GM12875 (cell line): ENCODE results near the gene PIGQ.

ENCODE experiments used
- H3K4me3 ChIP-seq: one replicate; pipeline ENCODE4 v1.5.1; 2011; ENCODE audit warnings: low read depth, low read length, control low read depth
- TF ChIP-seq, protein P1 (sequence below): IDR thresholded peaks from 2 replicates; pipeline ENCODE4 v1.5.1; 2011; ENCODE audit warnings: low read depth, mild to moderate bottlenecking, control low read depth, inconsistent platforms, low read length, moderate library complexity, borderline replicate concordance; ENCODE audit not compliant: insufficient read depth

PIGQ gene

DNA sequence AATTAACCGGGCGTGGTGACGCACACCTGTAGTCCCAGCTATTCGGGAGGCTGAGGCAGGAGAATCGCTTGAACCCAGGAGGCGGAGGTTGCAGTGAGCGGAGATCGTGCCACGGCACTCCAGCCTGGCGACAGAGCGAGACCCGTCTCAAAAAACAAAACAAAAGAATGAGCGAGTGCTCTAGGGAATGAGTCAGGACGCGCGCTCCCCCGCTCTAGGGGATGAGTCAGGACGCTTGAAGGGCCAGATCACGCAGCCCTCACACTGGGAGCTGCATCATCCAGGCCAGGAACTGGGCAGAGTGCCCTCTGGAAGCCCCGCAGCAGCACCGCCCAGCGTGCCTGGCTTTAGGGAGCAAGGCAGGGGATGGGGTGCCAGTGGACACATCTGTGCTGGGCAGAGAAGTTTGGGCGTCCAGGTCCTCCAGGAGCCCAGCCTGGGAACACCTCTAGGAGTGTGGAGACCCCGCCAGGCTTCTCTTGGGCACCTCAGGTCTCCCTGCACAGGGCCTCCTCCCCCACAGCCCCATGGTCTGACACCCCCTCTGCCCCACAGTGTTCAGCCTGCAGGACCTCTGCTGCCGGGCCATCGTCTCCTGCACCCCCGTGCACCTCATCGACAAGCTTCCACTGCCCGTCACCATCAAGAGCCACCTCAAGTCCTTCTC is 57.2 kb downstream of the PIGQ start:
- TF ChIP-seq, protein P1, sequence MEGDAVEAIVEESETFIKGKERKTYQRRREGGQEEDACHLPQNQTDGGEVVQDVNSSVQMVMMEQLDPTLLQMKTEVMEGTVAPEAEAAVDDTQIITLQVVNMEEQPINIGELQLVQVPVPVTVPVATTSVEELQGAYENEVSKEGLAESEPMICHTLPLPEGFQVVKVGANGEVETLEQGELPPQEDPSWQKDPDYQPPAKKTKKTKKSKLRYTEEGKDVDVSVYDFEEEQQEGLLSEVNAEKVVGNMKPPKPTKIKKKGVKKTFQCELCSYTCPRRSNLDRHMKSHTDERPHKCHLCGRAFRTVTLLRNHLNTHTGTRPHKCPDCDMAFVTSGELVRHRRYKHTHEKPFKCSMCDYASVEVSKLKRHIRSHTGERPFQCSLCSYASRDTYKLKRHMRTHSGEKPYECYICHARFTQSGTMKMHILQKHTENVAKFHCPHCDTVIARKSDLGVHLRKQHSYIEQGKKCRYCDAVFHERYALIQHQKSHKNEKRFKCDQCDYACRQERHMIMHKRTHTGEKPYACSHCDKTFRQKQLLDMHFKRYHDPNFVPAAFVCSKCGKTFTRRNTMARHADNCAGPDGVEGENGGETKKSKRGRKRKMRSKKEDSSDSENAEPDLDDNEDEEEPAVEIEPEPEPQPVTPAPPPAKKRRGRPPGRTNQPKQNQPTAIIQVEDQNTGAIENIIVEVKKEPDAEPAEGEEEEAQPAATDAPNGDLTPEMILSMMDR, result no peak

DNA sequence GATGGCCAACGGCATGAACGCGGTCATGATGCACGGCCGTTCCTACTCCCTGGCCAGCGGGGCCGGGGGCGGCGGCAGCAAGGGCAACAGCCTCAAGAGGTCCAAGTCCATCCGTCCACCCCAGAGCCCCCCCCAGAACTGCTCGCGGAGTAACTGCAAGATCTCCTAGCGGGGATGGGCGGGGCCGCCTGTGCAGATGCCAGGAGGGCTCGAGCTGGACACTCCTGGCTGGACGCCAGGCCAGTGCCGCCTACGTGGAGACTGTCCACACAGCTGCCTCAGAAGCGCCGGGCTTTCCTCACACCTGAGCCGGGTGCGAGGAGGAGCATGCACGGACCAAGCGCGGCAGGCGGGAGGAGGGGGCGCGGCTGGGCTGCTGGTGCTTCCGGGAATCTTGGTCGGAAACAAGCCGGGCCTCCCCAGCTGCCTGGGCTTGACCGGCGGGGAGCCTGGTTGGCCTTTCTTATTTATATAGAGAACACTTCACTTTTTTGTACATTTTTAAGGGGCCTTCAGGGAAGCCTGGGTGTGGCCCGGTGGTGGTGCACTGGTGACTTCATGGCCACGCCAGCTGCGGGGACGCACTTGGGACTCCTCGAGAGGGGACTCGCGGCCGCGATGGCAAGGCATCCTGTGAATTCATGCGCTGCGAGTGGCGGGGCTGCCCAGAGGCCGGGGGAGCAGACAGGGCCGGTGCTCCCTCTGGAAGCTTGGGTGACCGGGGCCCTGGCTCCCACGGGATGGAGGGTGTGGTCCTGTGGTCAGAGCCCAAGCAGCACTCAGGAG is 57.9 kb downstream of the PIGQ start:
- TF ChIP-seq, protein P1, result no peak

More for the DNA sequence above, 57.2 kb downstream of the PIGQ start:
- H3K4me3 ChIP-seq, result no peak overlapping the region

DNA sequence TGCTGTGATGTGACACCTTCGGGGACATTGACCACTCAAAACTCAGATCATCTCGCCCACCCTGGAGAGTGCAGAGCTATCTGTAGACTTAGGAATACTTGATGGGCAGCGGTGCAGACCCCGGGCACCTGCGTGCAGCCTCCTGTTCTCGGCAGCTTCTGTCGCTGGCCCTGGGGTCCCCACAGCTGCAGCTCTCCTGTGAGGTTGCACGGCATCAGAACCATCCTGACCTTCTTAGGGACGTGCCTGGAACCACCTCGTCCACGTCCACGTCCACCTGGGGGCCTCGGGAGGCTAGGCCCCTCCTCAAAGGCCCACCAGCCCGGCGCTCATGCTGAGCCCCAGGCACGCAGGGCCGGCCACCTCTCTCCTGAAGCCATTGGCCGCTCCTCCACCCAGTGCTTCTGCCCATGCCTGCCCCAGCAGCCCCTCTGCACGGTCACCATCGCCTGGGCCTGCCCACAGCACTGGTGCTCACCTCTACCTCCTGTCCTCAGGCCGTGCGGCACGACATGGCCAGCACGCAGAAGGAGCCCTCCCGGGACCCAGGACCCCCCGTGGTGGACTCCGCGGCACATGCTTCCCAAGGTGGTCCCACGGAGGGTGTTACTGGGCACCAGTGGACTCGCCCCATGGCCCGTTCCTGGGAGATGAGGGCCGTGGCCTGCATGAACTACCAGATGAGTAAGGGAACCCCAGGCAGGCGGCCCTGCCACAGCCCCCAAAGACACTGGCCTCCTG is 58.7 kb downstream of the PIGQ start:
- no peak overlapping the region for H3K4me3 ChIP-seq
- TF ChIP-seq, protein P1, result no peak

More for the DNA sequence above, 57.9 kb downstream of the PIGQ start:
- H3K4me3 ChIP-seq, result no peak overlapping the region

DNA sequence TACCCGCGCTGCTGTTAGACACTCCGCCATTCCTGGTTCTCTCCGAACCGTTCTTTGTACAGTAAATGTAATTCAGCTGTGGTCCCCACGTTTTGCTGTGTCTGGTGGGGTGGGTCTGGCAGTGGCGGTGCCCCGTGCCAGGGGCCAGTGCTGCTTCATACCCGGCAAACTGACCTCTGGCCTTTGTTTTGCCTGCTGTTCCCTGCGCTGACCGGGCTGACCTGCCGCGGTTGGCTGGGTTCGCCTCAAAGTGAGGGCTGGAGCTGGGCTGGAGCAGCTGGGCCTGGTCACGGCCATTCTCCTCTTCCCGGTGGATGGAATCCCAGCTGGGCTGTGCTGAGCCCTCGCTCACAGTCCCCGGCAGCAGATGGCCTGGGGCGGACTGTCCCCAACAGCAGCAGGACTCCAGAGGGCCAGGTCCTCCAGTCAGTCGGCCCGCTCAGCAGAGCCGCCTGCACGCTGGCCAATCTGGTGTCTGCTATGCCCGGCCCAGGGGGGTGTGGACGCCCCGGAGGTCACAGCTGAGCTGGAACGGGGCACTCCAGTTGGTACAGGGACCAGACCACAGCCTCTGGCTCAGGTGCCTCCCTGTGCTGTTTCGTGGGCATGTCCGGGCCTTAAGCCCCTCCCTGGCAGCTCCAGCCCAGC is 59.5 kb downstream of the PIGQ start:
- no peak overlapping the region for H3K4me3 ChIP-seq
- TF ChIP-seq, protein P1, result no peak

DNA sequence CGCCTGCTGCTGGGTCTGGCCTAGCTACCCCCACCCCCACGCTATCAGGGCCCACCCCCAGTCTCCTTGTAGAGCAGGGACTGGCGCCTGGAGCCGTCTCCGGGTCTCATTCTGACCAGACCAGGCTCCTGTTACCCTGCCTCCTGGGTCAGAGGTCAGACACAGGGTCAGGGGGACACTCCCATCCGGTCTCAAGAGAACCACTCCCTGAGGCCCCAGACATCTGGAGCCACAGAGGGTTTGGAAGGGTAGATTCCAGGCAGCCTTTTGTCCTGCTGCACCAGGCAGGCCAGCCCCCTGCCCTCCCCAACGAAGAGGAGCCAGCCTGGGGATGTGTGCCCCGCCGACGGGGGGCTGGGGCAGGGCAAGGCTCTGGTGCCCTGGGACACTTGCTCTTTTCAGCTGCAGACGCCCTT is 60.1 kb downstream of the PIGQ start:
- TF ChIP-seq, protein P1, result no peak
- H3K4me3 ChIP-seq, result no peak overlapping the region

DNA sequence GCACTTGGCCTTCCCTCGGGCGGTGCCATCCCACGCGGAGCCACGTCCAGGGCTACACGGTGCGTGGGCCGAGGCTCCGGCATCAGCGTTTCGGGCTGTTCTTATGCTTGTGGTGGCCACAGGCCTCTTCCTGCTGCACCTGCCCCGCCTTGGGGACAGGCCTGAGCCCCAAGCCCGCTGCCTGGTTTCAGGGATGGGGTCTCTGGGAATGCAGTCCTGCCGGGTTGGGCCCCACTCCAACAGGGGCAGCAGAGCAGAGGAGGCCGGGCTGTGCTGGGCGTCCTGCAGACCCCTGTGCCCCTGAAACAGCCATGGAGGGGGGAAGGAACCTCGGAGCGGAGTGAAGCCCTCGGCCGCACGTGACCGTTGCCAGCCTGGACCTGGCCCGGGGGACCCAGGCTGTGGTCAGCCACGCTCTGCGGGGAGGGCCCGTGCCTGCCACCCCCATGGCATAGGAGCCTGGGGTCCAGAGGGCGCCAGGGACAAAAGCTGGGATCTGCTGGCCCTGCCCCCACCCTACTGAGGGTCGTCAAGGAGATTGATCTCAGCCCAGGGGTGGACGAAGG is 60.6 kb downstream of the PIGQ start:
- no peak overlapping the region for H3K4me3 ChIP-seq
- TF ChIP-seq, protein P1, result no peak
